Neuronal stem cell (in vitro differentiated cells): ENCODE results near the gene CERS3.

Source experiments
- DNase-seq: peaks from one replicate; pipeline ENCODE4 v3.0.0-alpha.2; 2013; ENCODE audit warnings: low spot score
- H2AFZ ChIP-seq: one replicate; pipeline ENCODE4 v1.6.1; 2013; ENCODE audit warnings: mild to moderate bottlenecking, low read length, inconsistent platforms
- H2AK5ac ChIP-seq: 2 replicates; pipeline ENCODE4 v1.6.1; 2013; ENCODE audit warnings: low read depth, mild to moderate bottlenecking, inconsistent platforms, low read length, moderate library complexity, mixed read lengths
- H2BK120ac ChIP-seq: 2 replicates; pipeline ENCODE4 v1.6.1; 2013; ENCODE audit warnings: low read depth, mild to moderate bottlenecking, inconsistent platforms, low read length, moderate library complexity, mixed read lengths
- H2BK12ac ChIP-seq: one replicate; pipeline ENCODE4 v1.6.1; 2013; ENCODE audit warnings: low read length, inconsistent platforms
- H2BK15ac ChIP-seq: 2 replicates; pipeline ENCODE4 v1.6.1; 2013; ENCODE audit warnings: mild to moderate bottlenecking, low read length, inconsistent platforms, mixed read lengths
- H2BK5ac ChIP-seq: one replicate; pipeline ENCODE4 v1.6.1; 2013; ENCODE audit warnings: inconsistent platforms, mild to moderate bottlenecking, low read length, moderate library complexity
- H3K14ac ChIP-seq: one replicate; pipeline ENCODE4 v1.6.1; 2013; ENCODE audit warnings: low read length, inconsistent platforms
- H3K18ac ChIP-seq: 2 replicates; pipeline ENCODE4 v1.6.1; 2013; ENCODE audit warnings: low read length, inconsistent platforms
- H3K23ac ChIP-seq: 2 replicates; pipeline ENCODE4 v1.6.1; 2013; ENCODE audit warnings: low read depth, mild to moderate bottlenecking, mixed read lengths, low read length, inconsistent platforms; ENCODE audit not compliant: poor library complexity
- H3K27ac ChIP-seq: replicated peaks from 3 replicates; pipeline ENCODE4 v1.5.1; 2013; ENCODE audit warnings: low read length, inconsistent platforms
- H3K27me3 ChIP-seq, 3 experiments: 2 replicates each; pipeline ENCODE4 v1.6.1; 2013; ENCODE audit warnings: low read length in 3 of 3, mild to moderate bottlenecking in 2 of 3, inconsistent platforms in 1 of 3, low read depth in 1 of 3, mixed read lengths in 1 of 3, moderate library complexity in 1 of 3; ENCODE audit not compliant: control insufficient read depth in 3 of 3, insufficient read depth in 3 of 3
- H3K36me3 ChIP-seq, 2 donors: replicated peaks in 1 of 2; 2 replicates each; pipeline ENCODE4 v1.6.1; 2013; ENCODE audit warnings: low read length in 2 of 2; ENCODE audit not compliant: control insufficient read depth in 2 of 2, insufficient read depth in 2 of 2
- H3K4ac ChIP-seq: 2 replicates; pipeline ENCODE4 v1.6.1; 2013; ENCODE audit warnings: inconsistent platforms, mild to moderate bottlenecking, low read length, moderate library complexity
- H3K4me1 ChIP-seq, 2 donors: 1 replicate in 1 of 2; 2 replicates in 1 of 2; pipeline ENCODE4 v1.6.1; 2013; ENCODE audit warnings: low read length in 2 of 2, low read depth in 1 of 2; ENCODE audit not compliant: control insufficient read depth in 2 of 2, insufficient read depth in 1 of 2
- H3K4me2 ChIP-seq: one replicate; pipeline ENCODE4 v1.6.1; 2013; ENCODE audit warnings: mild to moderate bottlenecking, low read length, inconsistent platforms; ENCODE audit not compliant: insufficient read depth, poor library complexity, severe bottlenecking
- H3K4me3 ChIP-seq, 2 donors: 2 replicates each; pipeline ENCODE4 v1.5.1; 2013; ENCODE audit warnings: low read length in 2 of 2, mild to moderate bottlenecking in 2 of 2, inconsistent platforms in 1 of 2, moderate library complexity in 1 of 2
- H3K79me1 ChIP-seq: one replicate; pipeline ENCODE4 v1.6.1; 2013; ENCODE audit warnings: low read depth, mild to moderate bottlenecking, inconsistent platforms, low read length, moderate library complexity
- H3K9ac ChIP-seq: one replicate; pipeline ENCODE4 v1.6.1; 2013; ENCODE audit warnings: mild to moderate bottlenecking, low read depth, low read length, inconsistent platforms; ENCODE audit not compliant: poor library complexity
- H3K9me3 ChIP-seq, 2 donors: replicated peaks in 1 of 2; 2 replicates each; pipeline versions ENCODE3 to v1.6.1; 2013; ENCODE audit warnings: low read length in 2 of 2, mild to moderate bottlenecking in 2 of 2, inconsistent platforms in 1 of 2, low read depth in 1 of 2, mixed read lengths in 1 of 2, moderate library complexity in 1 of 2; ENCODE audit not compliant: control insufficient read depth in 2 of 2, insufficient read depth in 1 of 2
- H4K8ac ChIP-seq: one replicate; pipeline ENCODE4 v1.6.1; 2013; ENCODE audit warnings: low read depth, mild to moderate bottlenecking, inconsistent platforms, low read length, moderate library complexity
- H4K91ac ChIP-seq: one replicate; pipeline ENCODE4 v1.6.1; 2013; ENCODE audit warnings: low read length, low read depth, mild to moderate bottlenecking, inconsistent platforms; ENCODE audit not compliant: poor library complexity
- WGBS, 2 donors: extraction: QIAGEN DNeasy Blood & Tissue Kit; methylation state at CpG; one replicate each; pipeline ENCODE4 v1.1.7; 2013; ENCODE audit warnings: missing lambda C conversion rate in 2 of 2, mixed read lengths in 1 of 2; ENCODE audit not compliant: insufficient read length in 2 of 2, insufficient replicate concordance in 1 of 2; ENCODE audit errors: extremely low coverage in 2 of 2; 5-methylcytosine and 5-hydroxymethylcytosine counted together

The CERS3 gene

GRCh38 chr15:100434038-100434437, 94.7 kb downstream of the CERS3 start:
- Histone ChIP-seq H3K9ac (no peak overlapping the region), H2AK5ac (no peak overlapping the region), H3K36me3 (no peaks in the 10 kb centered on the region), H3K23ac (no peak overlapping the region), H2AFZ (no peak overlapping the region), H3K18ac (no peak overlapping the region), H3K27ac (no peak overlapping the region), H2BK5ac (no peak overlapping the region), H3K4me2 (no peak overlapping the region), H3K4ac (no peak overlapping the region), H4K91ac (no peak overlapping the region), H2BK120ac (no peak overlapping the region), H3K79me1 (no peaks in the 10 kb centered on the region), H4K8ac (no peak overlapping the region), H3K27me3 (no peaks in the 10 kb centered on the region), H2BK12ac (no peak overlapping the region), H3K4me3 (no peak overlapping the region), H3K14ac (no peak overlapping the region), H3K9me3 (peaks cover 0 to 2% of the 10 kb centered on the region in 2 donors), H3K4me1 (no peaks in the 10 kb centered on the region), H2BK15ac (no peak overlapping the region)
- no CpG with 5 or more reads among the region's 8 CpGs for WGBS, 2 donors
- DNase-seq = no peak

GRCh38 chr15:100433304-100433703, 95.4 kb downstream of the CERS3 start:
- Histone ChIP-seq H4K8ac (no peak overlapping the region), H3K4ac (no peak overlapping the region), H2BK15ac (no peak overlapping the region), H2BK120ac (no peak overlapping the region), H3K18ac (no peak overlapping the region), H3K9ac (no peak overlapping the region), H3K23ac (no peak overlapping the region), H3K14ac (no peak overlapping the region), H2BK12ac (no peak overlapping the region), H2AK5ac (no peak overlapping the region), H2BK5ac (no peak overlapping the region), H4K91ac (no peak overlapping the region), H3K36me3 (no peaks in the 10 kb centered on the region), H3K9me3 (peaks cover 0 to 2% of the 10 kb centered on the region in 2 donors), H2AFZ (no peak overlapping the region), H3K79me1 (no peaks in the 10 kb centered on the region), H3K4me2 (no peak overlapping the region), H3K4me1 (no peaks in the 10 kb centered on the region), H3K27ac (no peak overlapping the region), H3K4me3 (no peak overlapping the region), H3K27me3 (no peaks in the 10 kb centered on the region)
- no peak for DNase-seq
- WGBS, 2 donors = no CpG with 5 or more reads among the region's 2 CpGs

GRCh38 chr15:100430411-100430810, 98.3 kb downstream of the CERS3 start:
- Histone ChIP-seq H2AK5ac (no peak overlapping the region), H2AFZ (no peak overlapping the region), H3K9me3 (peaks cover 0 to 5% of the 10 kb centered on the region in 2 donors), H3K27me3 (no peaks in the 10 kb centered on the region), H3K4me1 (no peaks in the 10 kb centered on the region), H4K91ac (no peak overlapping the region), H2BK15ac (no peak overlapping the region), H2BK120ac (no peak overlapping the region), H3K79me1 (no peaks in the 10 kb centered on the region), H3K4ac (no peak overlapping the region), H3K4me2 (no peak overlapping the region), H2BK12ac (no peak overlapping the region), H3K9ac (no peak overlapping the region), H3K4me3 (no peak overlapping the region), H4K8ac (no peak overlapping the region), H3K27ac (no peak overlapping the region), H3K14ac (no peak overlapping the region), H3K36me3 (no peaks in the 10 kb centered on the region), H3K23ac (no peak overlapping the region), H2BK5ac (no peak overlapping the region), H3K18ac (no peak overlapping the region)
- no CpG with 5 or more reads among the region's 1 CpG for WGBS, 2 donors
- DNase-seq = no peak

- H3K4me1 ChIP-seq = no peaks in the 10 kb centered on the region
- H3K27ac ChIP-seq = no peak overlapping the region
Measured at GRCh38 chr15:100429116-100429728, 99.5 kb downstream of the CERS3 start.

More at GRCh38 chr15:100429116-100429728, 99.5 kb downstream of the CERS3 start:
- no peak overlapping the region for H3K9ac ChIP-seq
- no peak overlapping the region for H3K4me2 ChIP-seq
- H3K27me3 ChIP-seq = no peaks in the 10 kb centered on the region
- no peaks in the 10 kb centered on the region for H3K79me1 ChIP-seq
- H3K14ac ChIP-seq = no peak overlapping the region
- no peak overlapping the region for H2BK15ac ChIP-seq
- no peak for DNase-seq
- H4K91ac ChIP-seq = no peak overlapping the region
- H4K8ac ChIP-seq = no peak overlapping the region
- H3K4ac ChIP-seq = no peak overlapping the region
- H3K23ac ChIP-seq = no peak overlapping the region
- H2AK5ac ChIP-seq = no peak overlapping the region
- no peak overlapping the region for H2BK5ac ChIP-seq
- H3K9me3 ChIP-seq = peaks cover 0 to 7% of the 10 kb centered on the region in 2 donors
- no CpG with 5 or more reads among the region's 8 CpGs for WGBS, 2 donors
- H2AFZ ChIP-seq = no peak overlapping the region
- no peaks in the 10 kb centered on the region for H3K36me3 ChIP-seq
- H3K18ac ChIP-seq = no peak overlapping the region
- H3K4me3 ChIP-seq = no peak overlapping the region
- no peak overlapping the region for H2BK12ac ChIP-seq
- H2BK120ac ChIP-seq = no peak overlapping the region
